Panc1 (cell line): ENCODE data around the gene CDIP1. TPM values are rescaled to one million over a fixed set of nuclear protein-coding genes. Genes with fewer than 3 reads are reported as not detected.

Experiments used
- ATAC-seq: fragments of 200-7000 bp; cut with Tn5 transposase; 2 replicates; pipeline ENCODE4 v1.9.1; 2020; ENCODE audit warnings: mild to moderate bottlenecking, moderate library complexity
- BruUV-seq: library from RNA; stranded (reverse); fragments of 400-500 nt; replicated peaks from 2 replicates; lab custom pipeline; 2021; lab: Mats Ljungman, UMichigan
- CTCF ChIA-PET: fragments of 300-600 bp; sonication (Branson Sonifier 250); formaldehyde crosslinking; loops from one replicate; lab custom pipeline; 2022; ENCODE audit warnings: antibody characterized with exemption; lab: Charles Lee
- POLR2A ChIA-PET: fragments of 300-600 bp; sonication (Branson Sonifier 250); formaldehyde crosslinking; loops from one replicate; lab custom pipeline; 2022; ENCODE audit warnings: antibody characterized with exemption; lab: Charles Lee
- DNase-seq: peaks from one replicate; pipeline ENCODE4 v3.0.0-alpha.2; 2010; ENCODE audit warnings: low read depth, low spot score
- H3K27ac ChIP-seq: 2 replicates; pipeline ENCODE4 v1.5.1; 2011; ENCODE audit warnings: mild to moderate bottlenecking, low read length, inconsistent platforms
- H3K27me3 ChIP-seq: fragments of 200-500 bp; sonication (Bioruptor generic); 2 replicates; pipeline ENCODE4 v1.6.0; 2014; ENCODE audit warnings: low read length, inconsistent platforms; ENCODE audit not compliant: control insufficient read depth, insufficient read depth
- H3K36me3 ChIP-seq: fragments of 200-500 bp; sonication (Bioruptor generic); 2 replicates; pipeline ENCODE4 v1.5.1; 2014; ENCODE audit warnings: inconsistent platforms, mild to moderate bottlenecking, low read length, moderate library complexity; ENCODE audit not compliant: control insufficient read depth, insufficient read depth
- H3K4me1 ChIP-seq: 2 replicates; pipeline ENCODE4 v1.5.1; 2011; ENCODE audit warnings: inconsistent platforms, mild to moderate bottlenecking, low read length, moderate library complexity; ENCODE audit not compliant: control insufficient read depth, insufficient read depth
- H3K4me3 ChIP-seq, 2 experiments: 2 replicates each; pipeline ENCODE4 v1.5.1; 2011 to 2012; ENCODE audit warnings: low read depth in 2 of 2, low read length in 2 of 2, mild to moderate bottlenecking in 2 of 2, inconsistent platforms in 1 of 2, moderate library complexity in 1 of 2
- H3K9me3 ChIP-seq: fragments of 200-500 bp; sonication (Bioruptor generic); 2 replicates; pipeline ENCODE4 v1.5.1; 2014; ENCODE audit warnings: low read depth, mild to moderate bottlenecking, inconsistent platforms, low read length, moderate library complexity; ENCODE audit not compliant: control insufficient read depth, insufficient read depth
- CTCF ChIP-seq: fragments of 450-650 bp; IDR thresholded peaks from 2 replicates; pipeline ENCODE4 v1.5.1; 2017; ENCODE audit warnings: mild to moderate bottlenecking
- POLR2AphosphoS5 ChIP-seq: IDR thresholded peaks from 2 replicates; pipeline ENCODE4 v1.6.1; 2012; ENCODE audit warnings: mild to moderate bottlenecking, low read depth, low read length, moderate library complexity
- REST ChIP-seq, 2 experiments: IDR thresholded peaks; 2 replicates each; pipeline ENCODE4 v1.6.1; 2011 to 2012; ENCODE audit warnings: low read depth in 2 of 2, control low read depth in 1 of 2, low read length in 1 of 2, mild to moderate bottlenecking in 1 of 2, moderate library complexity in 1 of 2; ENCODE audit not compliant: insufficient read depth in 1 of 2
- SIN3A ChIP-seq: IDR thresholded peaks from 2 replicates; pipeline ENCODE4 v1.6.1; 2012; ENCODE audit warnings: low read depth, mild to moderate bottlenecking, low read length, moderate library complexity, borderline replicate concordance; ENCODE audit not compliant: insufficient read depth
- TCF7L2 ChIP-seq: IDR thresholded peaks from 2 replicates; pipeline ENCODE4 v1.6.1; 2011; ENCODE audit warnings: mild to moderate bottlenecking, low read depth, low read length, inconsistent platforms
- in situ Hi-C: cut with HindIII; loops from 2 replicates; pipeline ENCODE4 v1.10.0; 2016; ENCODE audit warnings: low sequenced_read_pairs, low pct_unique_long_range_greater_than_20kb
- intact Hi-C: fragments of 100-400 bp; cut with micrococcal nuclease; formaldehyde crosslinking; loops from one replicate; pipeline ENCODE4 v1.10.0; 2022; ENCODE audit not compliant: unreplicated experiment
- total RNA-seq: library from RNA; stranded (reverse); gene quantifications from one replicate; pipeline ENCODE4 v1.2.1, GENCODE V29; 2021; ENCODE audit not compliant: unreplicated experiment

The CDIP1 gene
- total RNA-seq, 1 experiment from 2014 or later: 26.8 TPM

- in situ Hi-C loops (no loop called here), intact Hi-C loops (no loop called here)
- ChIA-PET POLR2A (no interaction called here), CTCF (interaction anchor here (0.7 kb wide), 1 partner anchor 11 kb away, joined by 5 read pairs; no protein-coding TSS in a partner anchor)
- H3K4me1 ChIP-seq: peaks cover 21% of the 10 kb centered on the region
- no peaks in the 10 kb centered on the region for H3K27me3 ChIP-seq
- H3K27ac ChIP-seq: no peak overlapping the region
- BruUV-seq: no TSS peak
- TF ChIP-seq POLR2AphosphoS5 (no peak), SIN3A (no peak), CTCF (no peak), TCF7L2 (no peak), REST (IDR thresholded peaks at IDR 0.05; ENCODE audit: insufficient read depth in 1 of 2, low read depth in 2 of 2, low read length in 1 of 2) (no peak)
- no peak for ATAC-seq
- H3K4me3 ChIP-seq: no peak overlapping the region
- no peak for DNase-seq
- H3K9me3 ChIP-seq: no peaks in the 10 kb centered on the region
- H3K36me3 ChIP-seq: no peaks in the 10 kb centered on the region
Measured at GRCh38 chr16:4495766-4496165, 42.8 kb downstream of the CDIP1 start.

DNA sequence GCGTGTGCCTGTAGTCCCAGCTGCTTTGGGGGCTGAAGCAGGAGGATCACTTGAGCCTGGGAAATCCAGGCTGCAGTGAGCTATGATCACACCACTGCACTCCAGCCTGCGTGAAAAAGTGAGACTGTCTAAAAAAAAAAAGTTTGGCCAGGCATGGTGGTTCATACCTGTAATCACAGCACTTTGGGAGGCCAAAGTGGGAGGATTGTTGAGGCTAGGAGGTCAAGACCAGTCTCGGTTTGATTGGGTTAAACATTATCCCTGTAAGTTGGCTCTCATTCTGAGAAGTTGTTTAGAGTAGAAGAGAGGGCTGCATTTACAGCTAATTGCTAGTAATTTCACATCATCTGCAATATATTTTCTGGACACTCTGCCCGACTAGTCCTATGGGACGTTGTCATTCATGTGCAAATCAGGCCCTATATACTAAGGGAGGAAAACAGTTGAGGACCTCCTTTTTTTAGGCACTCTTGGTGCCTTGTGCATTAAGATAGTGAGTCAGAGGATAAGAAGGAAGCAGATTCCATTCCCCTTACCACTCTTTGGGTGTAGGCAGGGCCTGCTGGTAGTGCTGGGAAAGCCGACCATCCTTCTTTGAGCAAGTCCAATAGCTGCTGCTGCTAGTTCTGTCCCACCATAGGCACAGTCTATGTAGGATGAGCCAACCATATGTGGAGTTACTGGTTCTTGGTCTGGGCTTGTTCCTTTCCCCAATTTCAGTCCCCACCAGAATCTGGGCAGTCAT lies 43.7 kb downstream of the CDIP1 start:
- intact Hi-C loops (no loop called here), in situ Hi-C loops (no loop called here)
- Histone ChIP-seq H3K36me3 (no peaks in the 10 kb centered on the region), H3K27me3 (no peaks in the 10 kb centered on the region), H3K9me3 (no peaks in the 10 kb centered on the region), H3K27ac (no peak overlapping the region), H3K4me3 (no peak overlapping the region), H3K4me1 (peaks cover 12% of the 10 kb centered on the region)
- DNase-seq: no peak
- ChIA-PET CTCF (no interaction called here), POLR2A (no interaction called here)
- TF ChIP-seq REST (IDR thresholded peaks at IDR 0.05; ENCODE audit: insufficient read depth in 1 of 2, low read depth in 2 of 2, low read length in 1 of 2) (no peak), CTCF (no peak)
- ATAC-seq: peak; percentile 70
- BruUV-seq: no TSS peak
